Endodermal cell (in vitro differentiated cells): ENCODE results near the gene HECTD3. TPM values are rescaled to one million over a fixed set of nuclear protein-coding genes. Genes with fewer than 3 reads are reported as not detected.
"Not testable (repeated sequence)": the region's sequence is repeated elsewhere in the genome, so short reads cannot be mapped to it uniquely, and the experiment has no call there.

ENCODE experiments used
- DNase-seq: peaks from one replicate; pipeline ENCODE4 v3.0.0-alpha.2; 2017
- H3K27ac ChIP-seq: 2 replicates; pipeline ENCODE4 v1.5.1; 2013; ENCODE audit warnings: mild to moderate bottlenecking, low read depth, low read length, moderate library complexity
- H3K27me3 ChIP-seq: 2 replicates; pipeline ENCODE4 v1.6.1; 2013; ENCODE audit warnings: mild to moderate bottlenecking, low read length, moderate library complexity; ENCODE audit not compliant: insufficient read depth, control insufficient read depth, poor library complexity, severe bottlenecking
- H3K36me3 ChIP-seq: 2 replicates; pipeline ENCODE4 v1.7.0; 2013; ENCODE audit warnings: mild to moderate bottlenecking, low read length, moderate library complexity; ENCODE audit not compliant: control insufficient read depth, insufficient read depth
- H3K4me1 ChIP-seq: one replicate; pipeline ENCODE4 v1.7.0; 2013; ENCODE audit warnings: low read length; ENCODE audit not compliant: control insufficient read depth, insufficient read depth
- H3K4me3 ChIP-seq: 2 replicates; pipeline ENCODE4 v1.5.1; 2013; ENCODE audit warnings: mild to moderate bottlenecking, low read length, moderate library complexity
- H3K9ac ChIP-seq: 2 replicates; pipeline ENCODE4 v1.6.1; 2013; ENCODE audit warnings: mild to moderate bottlenecking, low read length, moderate library complexity; ENCODE audit not compliant: poor library complexity, severe bottlenecking; ENCODE audit errors: extremely low read depth
- H3K9me3 ChIP-seq: 2 replicates; pipeline ENCODE4 v1.6.1; 2013; ENCODE audit warnings: mild to moderate bottlenecking, low read length, moderate library complexity; ENCODE audit not compliant: control insufficient read depth
- H3K27ac Mint-ChIP-seq: 2 replicates; pipeline ENCODE4 v1.8.0; 2020; ENCODE audit warnings: mixed read lengths
- H3K27me3 Mint-ChIP-seq: 2 replicates; pipeline ENCODE4 v1.8.0; 2021; ENCODE audit warnings: mild to moderate bottlenecking, mixed read lengths; ENCODE audit not compliant: insufficient read depth
- H3K36me3 Mint-ChIP-seq: 2 replicates; pipeline ENCODE4 v1.8.0; 2020; ENCODE audit warnings: low read depth, mixed read lengths
- H3K4me1 Mint-ChIP-seq: 2 replicates; pipeline ENCODE4 v1.8.0; 2020; ENCODE audit warnings: mixed read lengths
- H3K4me3 Mint-ChIP-seq: 2 replicates; pipeline ENCODE4 v1.8.0; 2020; ENCODE audit warnings: mild to moderate bottlenecking, moderate library complexity, mixed read lengths
- H3K9me3 Mint-ChIP-seq: 2 replicates; pipeline ENCODE4 v1.8.0; 2020; ENCODE audit warnings: mild to moderate bottlenecking, mixed read lengths
- WGBS, 2 experiments: methylation state at CpG; one replicate each; pipeline versions ENCODE4 v1.1.5 to v1.1.7; 2013; ENCODE audit warnings: missing lambda C conversion rate in 2 of 2, mixed read lengths in 1 of 2; ENCODE audit not compliant: insufficient coverage in 1 of 2, insufficient read length in 1 of 2; 5-methylcytosine and 5-hydroxymethylcytosine counted together
- total RNA-seq, 2 donors: library from RNA; stranded (reverse); fragmentation: NEBNext Ultra II Directional in 1 of 2; extraction: Animal tissue kit (Norgen Biotek cat#: 25700) in 1 of 2; gene quantifications; 2 replicates in 1 of 2; 3 replicates in 1 of 2; pipeline ENCODE4 v1.2.1, GENCODE V29; 2021
- TF ChIP-seq, protein P1 (sequence below): fragments of 200-600 bp; sonication (generic); conservative IDR thresholded peaks from 2 replicates; pipeline ENCODE4 v1.5.0; 2021; ENCODE audit warnings: antibody characterized with exemption, mild to moderate bottlenecking

HECTD3 gene
- total RNA-seq, 2 donors from 2014 or later = 33.2 to 43.7 TPM

DNA sequence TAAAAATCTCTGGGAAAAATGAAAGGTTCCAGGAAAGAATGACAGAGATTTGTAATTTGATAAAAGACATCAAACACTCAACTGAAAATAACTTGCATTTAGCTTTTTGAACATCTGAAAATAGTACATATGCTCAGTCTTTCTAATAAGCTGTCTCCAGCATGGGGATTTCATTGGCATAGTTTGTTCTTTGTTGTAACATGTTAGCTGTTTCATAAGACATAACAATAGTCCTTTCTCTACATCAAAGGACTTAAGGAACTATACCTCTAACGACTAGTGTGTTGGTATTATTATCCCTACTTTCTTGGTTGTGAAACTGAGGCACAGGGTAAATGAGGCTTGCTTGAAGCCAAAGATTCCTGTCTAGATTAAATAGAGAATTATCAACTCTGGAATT, 46.7 kb downstream of the HECTD3 start:
- H3K27ac ChIP-seq = no peak overlapping the region
- H3K4me1 Mint-ChIP-seq = no peaks in the 10 kb centered on the region
- H3K27me3 Mint-ChIP-seq = no peaks in the 10 kb centered on the region
- no peaks in the 10 kb centered on the region for H3K4me1 ChIP-seq
- H3K9ac ChIP-seq = no peak overlapping the region
- H3K9me3 ChIP-seq = no peaks in the 10 kb centered on the region
- no peaks in the 10 kb centered on the region for H3K27me3 ChIP-seq
- H3K9me3 Mint-ChIP-seq = no peaks in the 10 kb centered on the region
- H3K27ac Mint-ChIP-seq = no peak overlapping the region
- no peak for DNase-seq
- no peak overlapping the region for H3K4me3 ChIP-seq
- WGBS, 2 experiments = 100% methylated on average over 1 of the region's 1 CpG; no CpG with 5 or more reads in 1 of the 2 experiments
- H3K4me3 Mint-ChIP-seq = no peak overlapping the region
- TF ChIP-seq, protein P1, sequence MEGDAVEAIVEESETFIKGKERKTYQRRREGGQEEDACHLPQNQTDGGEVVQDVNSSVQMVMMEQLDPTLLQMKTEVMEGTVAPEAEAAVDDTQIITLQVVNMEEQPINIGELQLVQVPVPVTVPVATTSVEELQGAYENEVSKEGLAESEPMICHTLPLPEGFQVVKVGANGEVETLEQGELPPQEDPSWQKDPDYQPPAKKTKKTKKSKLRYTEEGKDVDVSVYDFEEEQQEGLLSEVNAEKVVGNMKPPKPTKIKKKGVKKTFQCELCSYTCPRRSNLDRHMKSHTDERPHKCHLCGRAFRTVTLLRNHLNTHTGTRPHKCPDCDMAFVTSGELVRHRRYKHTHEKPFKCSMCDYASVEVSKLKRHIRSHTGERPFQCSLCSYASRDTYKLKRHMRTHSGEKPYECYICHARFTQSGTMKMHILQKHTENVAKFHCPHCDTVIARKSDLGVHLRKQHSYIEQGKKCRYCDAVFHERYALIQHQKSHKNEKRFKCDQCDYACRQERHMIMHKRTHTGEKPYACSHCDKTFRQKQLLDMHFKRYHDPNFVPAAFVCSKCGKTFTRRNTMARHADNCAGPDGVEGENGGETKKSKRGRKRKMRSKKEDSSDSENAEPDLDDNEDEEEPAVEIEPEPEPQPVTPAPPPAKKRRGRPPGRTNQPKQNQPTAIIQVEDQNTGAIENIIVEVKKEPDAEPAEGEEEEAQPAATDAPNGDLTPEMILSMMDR = no peak
- H3K36me3 ChIP-seq = no peaks in the 10 kb centered on the region
- H3K36me3 Mint-ChIP-seq = peaks cover 10% of the 10 kb centered on the region

DNA sequence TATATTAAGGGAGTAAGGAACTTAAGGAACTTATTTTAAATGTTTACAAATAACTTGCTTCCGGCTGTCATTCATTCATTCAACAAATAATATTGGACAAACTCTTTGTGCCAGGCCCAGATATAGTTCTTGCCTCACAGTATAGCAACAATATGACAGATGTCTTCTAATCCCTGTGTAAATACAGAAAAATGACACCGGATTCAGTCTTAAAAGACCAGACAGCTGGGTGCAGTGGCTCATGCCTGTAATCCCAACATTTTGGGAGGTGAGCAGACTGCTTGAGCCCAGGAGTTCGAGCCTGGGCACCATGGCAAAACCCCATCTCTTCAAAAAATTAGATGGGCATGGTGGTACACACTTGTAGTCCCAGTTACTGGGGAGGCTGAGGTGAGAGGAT, 48.4 kb downstream of the HECTD3 start:
- Mint-ChIP-seq H3K4me1 (no peaks in the 10 kb centered on the region), H3K36me3 (peaks cover 8% of the 10 kb centered on the region)

DNA sequence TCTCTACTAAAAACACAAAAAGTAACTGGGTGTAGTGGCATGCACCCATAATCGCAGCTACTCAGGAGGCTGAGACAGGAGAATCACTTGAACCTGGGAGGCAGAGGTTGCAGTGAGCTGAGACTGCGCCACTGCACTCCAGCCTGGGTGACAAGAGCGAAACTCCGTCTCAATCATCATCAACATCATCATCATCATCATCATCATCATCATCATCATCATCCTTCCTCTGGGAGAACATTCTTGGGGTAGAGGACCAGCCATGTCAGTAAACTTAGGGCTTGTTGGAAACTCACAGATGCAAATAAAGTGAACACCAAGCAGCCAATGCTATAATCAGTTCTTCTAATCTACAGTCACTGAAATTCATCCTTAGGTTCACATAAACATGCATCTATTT, 49.1 kb downstream of the HECTD3 start:
- H3K27ac ChIP-seq, H3K27ac Mint-ChIP-seq, H3K36me3 ChIP-seq, H3K27me3 ChIP-seq, H3K4me3 ChIP-seq, H3K9me3 Mint-ChIP-seq, H3K4me1 ChIP-seq, H3K9ac ChIP-seq, H3K9me3 ChIP-seq, H3K36me3 Mint-ChIP-seq, H3K4me1 Mint-ChIP-seq, DNase-seq, H3K4me3 Mint-ChIP-seq, H3K27me3 Mint-ChIP-seq: not testable (repeated sequence)
- WGBS, 2 experiments = 94 to 100% methylated on average over 4 of the region's 4 CpGs

More for the DNA sequence above, 48.4 kb downstream of the HECTD3 start:
- Histone ChIP-seq H3K9me3 (no peaks in the 10 kb centered on the region), H3K4me1 (no peaks in the 10 kb centered on the region), H3K9ac (no peak overlapping the region), H3K4me3 (no peak overlapping the region), H3K27me3 (no peaks in the 10 kb centered on the region), H3K36me3 (no peaks in the 10 kb centered on the region), H3K27ac (no peak overlapping the region)
- TF ChIP-seq, protein P1 = no peak
- H3K27me3 Mint-ChIP-seq = no peaks in the 10 kb centered on the region
- H3K4me3 Mint-ChIP-seq = no peak overlapping the region
- DNase-seq = no peak
- H3K9me3 Mint-ChIP-seq = no peaks in the 10 kb centered on the region
- H3K27ac Mint-ChIP-seq = no peak overlapping the region
- WGBS, 2 experiments = 93 to 96% methylated on average over 3 of the region's 3 CpGs

DNA sequence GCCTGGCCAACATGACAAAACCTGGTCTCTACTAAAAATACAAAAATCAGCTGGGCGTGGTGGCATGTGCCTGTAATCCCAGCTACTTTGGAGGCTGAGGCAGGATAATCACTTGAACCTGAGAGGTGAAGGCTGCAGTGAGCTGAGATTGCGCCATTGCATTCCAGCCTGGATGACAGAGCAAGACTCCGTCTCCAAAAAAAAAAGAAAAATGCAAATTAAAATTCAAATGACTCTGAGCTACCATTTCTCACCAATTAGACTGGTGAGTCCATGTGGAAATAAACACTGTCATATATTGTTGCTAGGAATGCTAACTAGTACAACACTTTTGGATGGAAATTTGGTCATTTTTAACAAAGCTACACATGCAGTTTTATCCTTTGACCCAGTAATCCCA, 53.6 kb downstream of the HECTD3 start:
- H3K27me3 Mint-ChIP-seq, H3K27me3 ChIP-seq, H3K27ac Mint-ChIP-seq, H3K4me1 ChIP-seq, H3K27ac ChIP-seq, H3K4me3 Mint-ChIP-seq, H3K4me3 ChIP-seq, H3K9me3 ChIP-seq, H3K4me1 Mint-ChIP-seq, H3K36me3 ChIP-seq, DNase-seq, H3K9ac ChIP-seq: not testable (repeated sequence)
- 93 to 96% methylated on average over 3 of the region's 3 CpGs for WGBS, 2 experiments
- Mint-ChIP-seq H3K36me3 (peaks cover 27% of the 10 kb centered on the region), H3K9me3 (peaks cover 15% of the 10 kb centered on the region)

DNA sequence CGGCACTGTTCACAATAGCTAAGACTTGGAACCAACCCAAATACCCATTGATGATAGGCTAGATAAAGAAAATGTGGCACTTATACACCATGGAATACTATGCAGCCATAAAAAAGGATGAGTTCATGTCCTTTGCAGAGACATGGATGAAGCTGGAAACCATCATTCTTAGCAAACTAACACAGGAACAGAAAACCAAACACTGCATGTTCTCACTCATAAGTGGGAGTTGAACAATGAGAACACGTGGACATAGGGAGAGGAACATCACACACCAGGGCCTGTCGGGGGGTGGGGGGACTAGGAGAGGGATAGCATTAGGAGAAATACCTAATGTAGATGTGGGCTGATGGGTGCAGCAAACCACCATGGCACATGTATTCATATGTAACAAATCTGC, 55.0 kb downstream of the HECTD3 start:
- not testable (repeated sequence) for H3K27ac Mint-ChIP-seq, DNase-seq, H3K9me3 ChIP-seq, H3K27me3 ChIP-seq, H3K27ac ChIP-seq, H3K27me3 Mint-ChIP-seq, H3K36me3 ChIP-seq, H3K9ac ChIP-seq, H3K4me1 ChIP-seq, H3K4me3 ChIP-seq, H3K4me3 Mint-ChIP-seq, H3K4me1 Mint-ChIP-seq
- 97% methylated on average over 2 of the region's 3 CpGs; no CpG with 5 or more reads in 1 of the 2 experiments for WGBS, 2 experiments
- peaks cover 25% of the 10 kb centered on the region for H3K36me3 Mint-ChIP-seq
- H3K9me3 Mint-ChIP-seq = peaks cover 15% of the 10 kb centered on the region
